ENCODE data around the gene PACSIN2.

Gene PACSIN2

DNA sequence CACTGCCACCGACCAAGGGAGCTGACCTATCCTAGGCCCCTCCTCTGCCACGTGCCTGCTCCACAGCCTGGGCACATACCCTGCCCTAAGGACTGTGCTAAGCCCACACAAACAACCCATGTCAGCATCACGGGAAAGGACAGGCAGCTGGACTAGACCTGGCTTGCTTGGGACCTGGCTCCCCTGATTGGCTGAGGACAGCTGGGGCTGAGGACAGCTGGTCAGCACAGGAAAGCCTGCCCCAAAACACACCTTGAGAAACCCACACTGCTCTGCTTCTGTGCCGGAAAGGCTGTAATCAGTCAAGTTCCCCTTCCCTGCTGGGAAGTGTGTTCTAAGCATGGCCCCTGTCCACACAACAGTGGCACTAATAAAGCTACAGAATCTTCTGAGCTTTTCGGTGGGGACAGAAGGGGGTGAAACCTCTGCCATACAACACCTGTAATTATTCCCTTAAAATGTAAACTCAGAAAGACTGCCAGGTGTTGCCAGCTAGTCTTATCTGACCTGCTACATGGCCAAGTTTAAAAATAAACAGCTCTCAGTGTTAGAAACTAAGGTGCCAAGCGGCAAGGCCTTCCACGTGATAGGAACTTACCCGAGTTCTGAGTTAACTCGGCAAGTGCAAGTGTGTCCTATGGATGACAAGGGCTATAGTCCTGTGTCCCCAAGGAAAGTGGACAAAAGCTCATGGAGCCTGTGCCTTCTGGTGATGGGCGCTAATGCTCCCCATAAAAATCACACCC is 122.2 kb downstream of the PACSIN2 start:
- no peak for DNase-seq (ENCODE audit: low read depth, low spot score)
- H3K27ac ChIP-seq = no peak overlapping the region

DNA sequence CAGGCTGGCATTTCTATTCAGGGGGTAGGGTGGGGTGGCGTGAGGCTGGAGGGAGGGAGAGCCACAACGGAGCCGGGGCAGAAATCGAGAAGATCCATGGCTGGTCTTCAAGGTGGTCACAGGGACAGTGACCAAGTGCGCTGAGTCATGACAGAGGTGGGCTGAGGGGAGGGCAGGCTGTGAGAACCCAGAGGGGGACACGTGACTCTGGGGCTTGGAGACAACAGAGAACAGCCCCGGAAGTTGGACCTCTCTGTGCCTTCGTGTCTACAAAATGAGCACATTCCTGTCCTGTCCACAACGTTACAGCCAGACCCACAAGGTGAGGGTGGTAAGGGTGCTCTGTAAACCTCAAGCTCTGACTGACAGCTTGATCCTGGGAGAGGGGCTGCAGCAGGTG is 122.8 kb downstream of the PACSIN2 start:
- H3K27ac ChIP-seq = no peak overlapping the region
- DNase-seq (ENCODE audit: low read depth, low spot score) = no peak

DNA sequence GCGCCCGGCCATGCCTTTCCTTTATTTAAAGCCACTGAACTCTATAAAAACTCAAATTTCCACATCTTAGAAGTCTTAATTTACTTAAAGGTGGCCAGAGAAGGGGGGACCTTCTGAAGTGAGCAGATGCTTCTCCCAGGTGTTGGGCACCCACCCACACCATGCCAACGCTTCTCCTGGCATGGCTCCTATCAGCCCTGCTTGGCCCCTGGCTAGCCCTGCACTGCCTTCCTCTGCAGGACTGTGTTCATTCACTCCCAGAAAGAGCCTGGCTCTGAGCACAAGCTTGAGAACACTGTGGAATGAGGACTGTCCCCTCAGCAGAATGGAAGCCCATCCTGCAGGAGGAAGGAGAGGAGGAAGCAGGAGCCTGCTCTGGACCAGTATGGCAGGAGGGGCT is 123.3 kb downstream of the PACSIN2 start:
- no peak for DNase-seq (ENCODE audit: low read depth, low spot score)
- H3K27ac ChIP-seq = no peak overlapping the region

DNA sequence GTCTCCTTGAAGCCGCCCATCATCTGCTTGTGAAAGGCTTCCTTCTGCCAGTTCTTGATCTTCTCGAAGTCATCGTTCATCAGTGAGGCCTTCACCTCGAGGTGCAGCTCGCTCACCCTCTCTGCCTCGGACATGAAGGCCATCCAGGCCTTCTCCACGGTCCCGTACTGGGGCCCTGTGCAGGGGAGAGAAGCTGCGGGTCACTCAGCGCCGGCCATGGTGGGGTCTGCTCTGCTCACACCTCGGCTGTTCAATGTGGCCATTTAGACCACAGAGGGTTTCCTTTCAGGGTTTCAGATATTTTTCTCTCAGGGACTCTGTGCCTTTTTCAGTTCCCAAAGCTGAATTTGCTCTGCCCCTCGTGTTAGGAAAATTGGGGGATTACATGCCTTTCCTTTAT is 123.9 kb downstream of the PACSIN2 start:
- no peak overlapping the region for H3K27ac ChIP-seq
- DNase-seq (ENCODE audit: low read depth, low spot score) = no peak

DNA sequence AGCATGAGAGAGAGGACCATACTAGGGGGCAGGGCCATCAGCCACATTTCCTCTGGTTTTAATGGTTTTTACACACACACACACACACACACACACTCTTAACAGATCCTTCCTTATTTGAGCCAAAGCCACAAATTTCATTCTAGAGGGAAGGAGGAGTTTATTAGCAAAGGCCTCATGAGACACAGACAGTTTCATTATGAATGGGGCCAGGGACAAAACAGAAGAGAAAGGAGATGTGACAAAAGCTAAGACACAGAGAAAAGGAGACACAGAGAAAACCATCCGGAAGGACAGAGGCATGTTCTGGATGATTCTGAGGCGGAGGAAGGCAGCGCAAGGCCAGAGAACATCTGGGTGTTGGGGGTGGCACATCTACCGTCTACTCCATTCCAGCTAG is 125.6 kb downstream of the PACSIN2 start:
- no peak for DNase-seq (ENCODE audit: low read depth, low spot score)
- H3K27ac ChIP-seq = no peak overlapping the region

DNA sequence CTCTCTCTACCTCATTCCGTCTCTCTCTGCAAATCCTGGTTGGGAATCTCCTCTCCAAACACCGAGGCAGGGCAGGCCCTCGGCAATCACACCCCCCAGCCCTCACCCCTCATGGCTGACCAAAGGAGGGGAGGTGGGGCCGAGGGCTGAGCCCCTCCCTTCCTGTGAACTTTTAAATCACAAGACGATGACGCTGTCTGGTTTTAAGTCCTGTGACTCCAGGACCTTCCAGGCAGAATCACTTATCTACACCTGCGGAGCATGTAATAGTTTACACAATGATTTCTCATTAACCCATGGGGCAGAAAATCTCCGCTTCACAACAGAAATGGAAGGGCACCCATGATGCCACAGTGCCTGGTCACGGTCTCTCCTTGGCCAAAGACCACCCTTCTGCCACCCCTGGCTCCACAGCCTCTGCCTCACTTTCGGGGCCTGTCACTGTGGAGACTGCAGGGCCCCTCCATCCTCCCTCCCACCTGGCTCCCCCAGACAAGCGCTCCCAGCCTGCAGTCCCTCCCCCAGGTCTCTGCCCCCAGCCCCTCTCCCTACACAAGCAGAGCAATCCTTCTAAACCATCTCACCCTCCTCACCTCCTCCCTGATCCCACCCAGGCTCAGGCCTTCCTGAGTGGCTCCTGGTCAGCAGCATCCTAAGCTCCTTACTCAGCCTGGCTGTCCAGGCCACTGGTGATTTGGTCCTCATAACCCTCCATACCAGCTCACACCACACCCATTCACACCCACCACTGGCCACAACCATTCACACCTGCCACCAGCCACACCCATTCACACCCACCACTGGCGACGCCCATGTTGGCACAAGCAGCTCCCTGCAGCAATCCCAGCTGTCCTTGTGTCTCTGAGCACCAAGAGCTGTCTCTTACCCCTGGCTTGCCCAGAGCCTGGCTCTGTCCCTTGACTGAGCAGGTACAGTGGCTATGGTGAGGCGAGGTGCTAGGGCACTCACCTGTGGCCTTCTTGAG is 127.1 kb downstream of the PACSIN2 start:
- H3K27ac ChIP-seq = no peak overlapping the region
- DNase-seq (ENCODE audit: low read depth, low spot score) = no peak

DNA sequence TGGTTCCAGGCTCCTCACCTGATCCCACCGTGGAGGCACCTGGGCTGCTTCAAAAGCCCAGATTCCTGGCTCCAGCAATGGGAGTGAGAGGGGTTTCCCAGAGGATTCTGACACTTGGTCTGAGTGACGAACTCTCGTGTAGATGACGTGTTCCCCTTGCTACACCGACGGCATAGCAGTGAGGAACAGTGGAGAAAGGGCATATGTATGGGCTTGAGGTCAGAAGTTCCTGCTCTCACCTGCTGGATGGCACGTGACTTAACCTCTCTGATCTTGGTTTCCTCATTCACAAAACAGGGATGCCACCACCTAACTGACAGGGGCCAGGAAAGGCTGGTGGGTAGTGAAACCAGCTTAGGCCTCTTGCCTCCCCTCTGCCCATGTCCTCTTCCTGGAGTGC is 127.8 kb downstream of the PACSIN2 start:
- H3K27ac ChIP-seq = no peak overlapping the region
- no peak for DNase-seq (ENCODE audit: low read depth, low spot score)

DNA sequence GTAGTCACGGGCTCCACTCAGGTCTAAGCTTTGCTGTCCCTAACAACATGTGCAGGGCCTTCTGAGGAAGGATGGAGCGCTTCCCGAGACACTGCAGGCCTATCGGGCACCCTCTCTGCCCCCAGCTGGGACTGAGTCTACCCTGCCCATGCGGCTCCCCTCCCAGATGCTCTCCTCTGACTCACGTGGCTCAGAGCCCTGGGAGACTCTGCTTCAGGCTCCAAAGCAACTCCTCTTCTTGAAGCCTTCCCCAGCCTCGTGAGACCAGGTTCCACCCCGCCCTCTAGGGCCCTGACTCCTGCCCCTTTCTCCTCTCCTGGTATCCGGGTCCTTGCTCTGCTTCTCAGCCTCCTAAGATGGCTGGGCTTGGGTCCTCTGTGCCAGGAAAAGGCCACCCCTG is 129.5 kb downstream of the PACSIN2 start:
- no peak overlapping the region for H3K27ac ChIP-seq
- DNase-seq (ENCODE audit: low read depth, low spot score) = no peak

DNA sequence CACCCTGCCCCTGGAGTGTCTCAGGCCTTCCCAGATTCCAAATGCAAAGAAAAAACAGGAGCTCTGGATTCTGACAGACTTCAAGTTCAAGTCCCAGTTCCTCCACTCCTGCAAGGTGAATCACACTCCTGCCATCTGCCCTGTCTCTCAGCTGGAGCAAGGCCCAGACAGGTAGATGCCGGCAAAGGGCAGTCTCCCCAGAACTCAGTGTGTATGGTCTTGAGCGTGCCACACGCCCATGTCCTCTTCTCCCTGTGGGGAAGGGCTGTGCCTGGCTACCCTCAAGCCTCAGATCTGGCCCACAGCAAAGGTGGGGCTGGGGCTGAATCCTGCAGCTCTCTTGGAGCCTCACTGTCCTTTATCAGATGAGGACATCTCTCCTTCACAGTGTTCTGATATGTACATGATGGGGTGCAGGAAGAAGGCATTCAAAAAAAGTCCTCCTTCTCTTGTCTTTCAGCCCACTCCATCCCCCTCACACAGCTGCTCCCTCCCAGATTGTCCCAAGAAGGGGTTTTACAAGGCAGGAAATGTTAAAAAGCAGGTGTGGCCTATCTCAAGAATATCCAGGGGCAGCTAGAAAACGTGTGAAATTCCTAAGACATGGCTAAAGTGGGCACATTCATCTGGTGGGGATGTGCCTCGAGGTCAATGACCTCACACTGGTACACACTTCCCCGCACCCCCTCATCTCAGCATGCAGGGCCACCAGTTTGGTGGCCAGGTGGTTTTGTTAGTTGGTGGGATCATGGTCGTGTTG is 130.2 kb downstream of the PACSIN2 start:
- DNase-seq (ENCODE audit: low read depth, low spot score) = no peak
- no peak overlapping the region for H3K27ac ChIP-seq

DNA sequence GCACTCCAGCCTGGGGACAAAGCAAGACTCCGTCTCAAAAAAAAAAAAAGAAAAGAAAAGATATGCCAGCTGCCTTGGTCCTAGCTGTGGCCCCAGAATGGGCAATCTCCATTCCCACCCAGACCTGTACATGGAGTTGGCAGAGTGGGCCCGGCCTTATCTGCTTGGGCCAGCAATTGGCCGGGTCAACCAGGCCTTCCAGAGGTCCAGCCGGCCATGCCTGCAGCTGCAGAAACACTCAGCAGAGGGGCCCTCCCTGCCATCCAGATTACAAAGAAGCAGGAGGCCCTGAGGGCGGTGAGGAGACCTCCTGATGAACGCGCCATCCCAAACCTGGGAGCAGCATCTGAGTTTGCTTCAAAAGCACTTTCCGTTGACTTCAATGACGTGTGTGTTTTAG is 131.0 kb downstream of the PACSIN2 start:
- no peak for DNase-seq (ENCODE audit: low read depth, low spot score)
- no peak overlapping the region for H3K27ac ChIP-seq

DNA sequence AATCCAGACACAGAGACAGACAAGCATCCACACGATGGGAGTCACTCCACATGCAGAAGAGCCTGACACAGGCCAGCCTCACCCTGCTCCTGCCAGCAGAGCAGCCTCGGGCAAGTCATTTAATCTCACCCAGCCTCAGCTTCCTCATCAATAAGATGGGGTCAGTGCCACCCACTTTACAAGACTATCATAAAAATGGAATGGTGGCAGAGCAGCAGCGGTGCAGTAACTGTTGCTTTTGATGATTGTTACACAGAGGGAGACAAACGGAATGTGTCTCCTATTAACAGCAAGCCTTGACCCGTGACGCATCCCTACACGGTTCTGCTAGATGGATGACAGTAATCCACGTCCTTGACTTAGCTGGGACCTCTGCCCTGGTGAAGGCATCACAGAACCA is 131.8 kb downstream of the PACSIN2 start:
- no peak for DNase-seq (ENCODE audit: low read depth, low spot score)
- H3K27ac ChIP-seq = no peak overlapping the region

DNA sequence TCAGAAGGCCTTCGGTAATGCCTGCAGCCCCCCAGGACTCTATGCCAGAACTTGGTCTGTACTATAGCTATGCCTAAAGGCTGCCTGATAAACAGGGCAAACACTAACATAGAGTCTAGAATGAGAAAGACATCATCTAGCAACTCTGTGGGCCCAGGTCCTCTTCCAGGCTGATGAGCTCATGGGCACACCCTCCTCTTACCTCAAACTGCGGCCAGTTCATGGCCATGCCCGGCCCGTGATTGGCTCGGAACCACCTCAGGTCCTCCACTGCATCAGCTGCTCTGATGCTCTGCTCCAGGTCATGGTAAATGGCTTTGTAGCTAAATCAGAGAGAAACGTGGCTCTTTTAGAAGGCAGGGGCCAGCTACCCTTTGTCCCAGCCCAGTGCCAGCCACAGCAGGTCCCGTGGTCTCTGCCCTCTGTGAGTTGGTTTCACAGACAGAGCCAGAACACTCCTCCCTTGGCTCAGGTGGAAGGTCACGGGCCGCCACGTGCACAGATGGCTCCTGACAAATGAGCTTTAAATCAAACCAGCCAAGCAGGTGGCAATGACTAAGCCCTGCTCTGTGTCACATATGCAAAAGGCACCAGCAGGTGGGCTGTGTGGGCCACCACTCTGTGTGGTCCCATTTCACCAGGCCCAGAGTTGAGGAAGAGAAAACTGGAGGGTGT is 132.8 kb downstream of the PACSIN2 start:
- H3K27ac ChIP-seq = no peak overlapping the region
- no peak for DNase-seq (ENCODE audit: low read depth, low spot score)

DNA sequence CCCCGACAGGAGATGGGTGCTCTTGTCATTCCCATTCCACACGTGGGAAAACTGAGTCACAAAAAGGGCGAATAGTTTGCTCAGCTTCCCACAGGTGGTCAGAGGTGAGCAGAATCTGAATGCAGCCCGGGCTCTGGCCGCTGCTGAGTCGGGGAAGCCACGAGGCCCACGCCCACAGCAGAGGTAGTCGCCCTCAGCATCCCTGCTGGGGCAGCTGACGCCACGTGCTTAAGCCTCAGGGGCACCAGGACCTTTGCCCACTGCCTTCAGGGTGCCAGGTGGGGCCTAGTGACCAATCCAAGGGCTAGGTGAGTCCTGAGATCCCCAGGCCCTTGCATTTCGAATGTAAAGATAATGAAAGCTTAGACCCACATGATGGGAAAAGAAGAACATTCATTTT is 133.7 kb downstream of the PACSIN2 start:
- H3K27ac ChIP-seq = no peak overlapping the region
- no peak for DNase-seq (ENCODE audit: low read depth, low spot score)

DNA sequence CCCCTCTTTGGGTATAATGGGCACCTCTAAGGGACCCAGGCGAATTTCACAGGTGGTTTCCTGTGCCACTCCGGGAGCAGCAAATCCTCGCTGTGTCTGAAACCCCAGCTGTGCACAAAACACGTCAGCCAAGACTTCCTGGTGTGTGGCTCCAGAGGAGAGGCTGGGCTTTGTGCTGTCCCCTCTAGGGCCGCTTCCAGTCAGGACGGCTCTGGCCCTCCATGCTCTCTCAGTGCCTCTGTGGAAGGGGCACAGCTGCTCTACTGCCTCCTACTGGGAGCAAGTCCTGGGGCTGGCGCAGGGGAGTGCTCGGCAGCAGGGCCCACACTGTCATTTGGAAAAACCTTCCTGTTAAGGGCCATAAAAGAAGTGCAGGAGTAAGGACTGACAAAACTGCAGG is 134.1 kb downstream of the PACSIN2 start:
- DNase-seq (ENCODE audit: low read depth, low spot score) = no peak
- H3K27ac ChIP-seq = no peak overlapping the region

DNA sequence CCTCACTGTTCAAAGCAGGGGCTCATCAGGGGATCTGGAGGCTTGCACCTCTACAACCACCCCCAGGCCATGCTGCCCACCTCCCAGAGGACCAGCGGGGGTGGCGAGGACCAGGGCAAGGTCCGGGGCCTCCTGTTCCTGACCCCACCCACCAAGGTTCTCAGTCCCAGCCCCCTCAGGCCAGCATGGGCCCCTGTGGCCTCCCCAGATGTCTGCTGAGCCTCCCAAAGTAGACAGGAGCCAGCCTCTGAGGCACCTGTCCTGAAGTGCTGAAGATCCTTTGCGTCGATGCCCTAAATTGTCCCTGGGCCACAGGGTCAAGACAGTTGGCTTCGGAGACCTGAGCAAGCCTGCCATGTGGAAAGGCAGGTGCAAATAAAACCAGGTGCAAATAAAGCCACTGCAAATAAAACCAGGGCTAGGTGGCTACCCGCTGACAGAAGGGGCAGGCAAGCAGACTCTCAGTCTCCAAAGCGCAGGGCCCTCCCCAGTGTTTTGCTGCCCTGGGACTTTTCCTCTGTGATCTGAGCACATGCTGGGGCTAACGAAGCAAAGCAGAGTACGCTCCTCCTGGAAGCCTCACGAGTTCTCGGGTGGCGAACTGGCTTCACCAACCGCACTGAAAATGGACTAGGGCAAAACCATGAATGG is 135.5 kb downstream of the PACSIN2 start:
- no peak for DNase-seq (ENCODE audit: low read depth, low spot score)
- H3K27ac ChIP-seq = no peak overlapping the region

DNA sequence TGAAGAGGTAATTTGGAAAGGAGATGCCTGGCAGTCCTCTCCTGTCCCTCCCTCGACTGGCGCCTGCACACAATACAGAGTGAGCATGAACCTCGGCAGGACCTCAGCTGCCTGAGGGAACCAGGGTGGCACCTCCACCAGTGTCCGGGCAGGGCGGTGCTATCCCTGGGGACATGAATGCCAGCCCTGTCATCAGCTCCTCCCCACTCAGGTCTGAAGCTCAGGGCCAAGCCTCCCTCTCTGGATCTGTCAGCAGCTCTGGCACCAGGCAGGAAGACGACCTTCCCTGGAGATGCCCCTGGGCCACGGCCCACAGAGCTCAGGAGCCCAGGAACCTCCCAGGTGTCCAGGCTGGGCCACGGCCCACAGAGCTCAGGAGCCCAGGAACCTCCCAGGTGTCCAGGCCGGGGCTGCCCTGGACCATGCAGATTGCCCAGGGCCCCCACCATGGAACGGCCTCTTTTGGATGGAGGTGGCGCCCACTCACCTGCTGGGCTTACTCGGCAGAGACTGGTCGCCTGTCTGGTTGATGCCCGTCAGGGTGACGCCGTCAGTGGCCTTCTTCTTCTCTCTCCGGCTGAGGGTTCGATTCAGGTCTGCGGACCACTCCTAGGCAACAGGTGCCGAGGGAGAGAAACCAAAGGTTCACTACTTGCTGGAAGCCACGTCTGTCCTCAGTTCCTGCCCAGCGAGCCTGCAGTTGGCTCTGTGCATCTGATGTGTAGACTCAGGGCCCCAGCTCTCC is 136.2 kb downstream of the PACSIN2 start:
- H3K27ac ChIP-seq = no peak overlapping the region
- DNase-seq (ENCODE audit: low read depth, low spot score) = no peak

DNA sequence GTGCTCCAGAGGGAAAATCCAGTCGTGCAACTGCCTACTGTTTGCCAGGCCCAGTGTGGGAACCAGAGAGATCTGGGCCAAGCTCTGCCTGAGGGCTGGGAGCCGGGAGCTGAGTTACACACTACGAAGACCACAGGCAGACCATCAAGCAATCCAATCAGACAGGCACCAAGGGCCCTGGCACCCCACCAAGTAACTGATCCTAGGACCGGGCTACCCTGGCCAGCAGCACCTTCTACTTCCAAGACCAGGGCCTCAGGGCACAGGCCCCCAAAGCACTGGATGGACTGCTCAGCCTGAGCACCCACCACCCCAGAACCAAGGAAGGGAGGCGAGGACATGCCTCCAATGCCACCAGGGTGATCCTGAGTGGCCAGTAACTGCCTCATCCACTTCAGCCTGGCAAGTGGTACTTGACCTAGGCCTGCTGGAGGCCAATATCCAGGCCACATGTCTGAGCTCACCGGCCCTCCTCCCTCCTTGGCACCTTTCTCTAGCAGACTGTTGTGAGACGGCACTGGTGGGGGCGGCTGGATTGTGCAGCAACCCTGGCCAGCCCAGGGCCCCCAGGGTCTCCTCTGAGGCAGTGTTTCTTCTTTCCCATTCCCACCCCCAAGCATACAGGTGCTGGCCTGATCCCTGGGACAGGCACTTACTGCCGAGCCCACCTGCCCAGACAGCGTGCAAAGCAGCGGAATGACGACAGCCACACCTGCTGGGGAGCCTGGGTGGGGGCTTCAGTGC is 137.2 kb downstream of the PACSIN2 start:
- no peak for DNase-seq (ENCODE audit: low read depth, low spot score)
- no peak overlapping the region for H3K27ac ChIP-seq

DNA sequence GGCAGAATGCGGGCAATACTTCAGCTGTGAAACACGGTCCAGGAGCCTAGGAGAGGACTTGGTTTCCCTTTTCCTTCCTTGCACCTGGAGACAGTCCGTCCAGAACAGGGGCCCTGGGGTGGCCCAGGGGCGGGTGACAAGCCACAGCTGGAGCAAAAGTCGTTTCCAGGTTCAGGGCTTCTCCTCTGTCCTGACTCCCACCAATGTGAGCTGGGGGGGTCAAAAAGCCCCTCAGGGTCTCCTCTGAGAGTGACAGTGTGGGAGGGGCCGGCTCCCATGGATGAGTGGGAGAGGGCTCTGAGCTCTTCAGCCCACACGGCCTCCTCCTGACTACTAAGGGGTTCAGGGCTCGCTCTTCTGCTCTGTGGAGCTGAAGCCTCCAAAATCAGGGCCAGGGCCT is 137.8 kb downstream of the PACSIN2 start:
- DNase-seq (ENCODE audit: low read depth, low spot score) = no peak
- no peak overlapping the region for H3K27ac ChIP-seq

Measured in epithelial cell of prostate (primary cell).